ENCODE data around the gene DDA1. TPM values are rescaled to one million over a fixed set of nuclear protein-coding genes. Genes with fewer than 3 reads are reported as not detected.
A peak's percentile ranks its signal among the peaks of the same experiment; 100 is the strongest.

Gene DDA1
- total RNA-seq, 4 donors from 2014 or later, result 20.6 to 98.1 (median 22.0) TPM

GRCh38 chr19:17305517-17306284, 3.7 kb upstream of the DDA1 start, which contains the start of gene MRPL34:
TSS of gene MRPL34 (plus strand) at chr19:17305872. CDS start at chr19:17305893, 21 bp downstream.
- H3K4me3 ChIP-seq, result peak within 1 kb of the TSS; percentile 28 to 70 (median 59)
- in situ Hi-C loops (cut with MboI; ENCODE audit: low pct_ligation_motif_present in 1 of 4, low pct_unique_long_range_greater_than_20kb in 1 of 4, low sequenced_read_pairs in 3 of 4) (no loop called here), intact Hi-C loops (cut with DNase I; ENCODE audit: low total_unique reads) (no loop called here)
- peak; percentile 98 for DNase-seq
- WGBS, 2 donors (ENCODE audit: low coverage in 1 of 2), result 0% methylated on average over 44 of the region's 55 CpGs; no CpG with 5 or more reads in 1 of the 2 donors
- TF ChIP-seq EP300 (IDR thresholded peaks at IDR 0.05; ENCODE audit: low read depth), result no peak
- TF ChIP-seq POLR2A (IDR thresholded peaks at IDR 0.05), result peak; percentile 72
- TF ChIP-seq CTCF (IDR thresholded peaks at IDR 0.05), result peak; percentile 68 to 98 (median 76)
- peak in 2 of 3 donors; percentile 98 for TF ChIP-seq POLR2AphosphoS5 (IDR thresholded peaks at IDR 0.05)
- H3K36me3 ChIP-seq, result no peaks in the 10 kb centered on the region
- H3K27ac ChIP-seq, result peak within 1 kb of the TSS; percentile 90 to 98 (median 94)
- H3K9me3 ChIP-seq, result no peaks in the 10 kb centered on the region
- H3K4me1 ChIP-seq, result peaks cover 42 to 66% (median 50%) of the 10 kb centered on the region in 4 donors
- no peaks in the 10 kb centered on the region for H3K27me3 ChIP-seq

- intact Hi-C loops (cut with DNase I; ENCODE audit: low total_unique reads) (no loop called here), in situ Hi-C loops (cut with MboI; ENCODE audit: low pct_ligation_motif_present in 1 of 4, low pct_unique_long_range_greater_than_20kb in 1 of 4, low sequenced_read_pairs in 3 of 4) (no loop called here)
- H3K36me3 ChIP-seq, result no peaks in the 10 kb centered on the region
- no peaks in the 10 kb centered on the region for H3K9me3 ChIP-seq
- no peak for TF ChIP-seq POLR2A (IDR thresholded peaks at IDR 0.05)
- no peak for TF ChIP-seq POLR2AphosphoS5 (IDR thresholded peaks at IDR 0.05)
- TF ChIP-seq CTCF (IDR thresholded peaks at IDR 0.05), result no peak
- TF ChIP-seq EP300 (IDR thresholded peaks at IDR 0.05; ENCODE audit: low read depth), result no peak
- peak overlapping the region; percentile 28 to 70 (median 59) for H3K4me3 ChIP-seq
- H3K27me3 ChIP-seq, result no peaks in the 10 kb centered on the region
- no peak for DNase-seq
- H3K4me1 ChIP-seq, result peaks cover 44 to 72% (median 54%) of the 10 kb centered on the region in 4 donors
- 6 to 22% methylated on average over 5 to 28 of the region's 28 CpGs for WGBS, 2 donors (ENCODE audit: low coverage in 1 of 2)
- peak overlapping the region; percentile 90 to 98 (median 94) for H3K27ac ChIP-seq
Observed at GRCh38 chr19:17306285-17306714, 3.1 kb upstream of the DDA1 start.

GRCh38 chr19:17307876-17308377, 1.4 kb upstream of the DDA1 start:
- H3K4me1 ChIP-seq, result peaks cover 35 to 69% (median 50%) of the 10 kb centered on the region in 4 donors
- DNase-seq, result no peak
- no peaks in the 10 kb centered on the region for H3K36me3 ChIP-seq
- no peak overlapping the region for H3K4me3 ChIP-seq
- in situ Hi-C loops (cut with MboI; ENCODE audit: low pct_ligation_motif_present in 1 of 4, low pct_unique_long_range_greater_than_20kb in 1 of 4, low sequenced_read_pairs in 3 of 4), result no loop called here
- no peak for TF ChIP-seq EP300 (IDR thresholded peaks at IDR 0.05; ENCODE audit: low read depth)
- TF ChIP-seq POLR2AphosphoS5 (IDR thresholded peaks at IDR 0.05), result no peak
- TF ChIP-seq POLR2A (IDR thresholded peaks at IDR 0.05), result no peak
- no peak for TF ChIP-seq CTCF (IDR thresholded peaks at IDR 0.05)
- H3K27ac ChIP-seq, result peak overlapping the region in 1 of 4 donors; percentile 92
- intact Hi-C loops (cut with DNase I; ENCODE audit: low total_unique reads), result no loop called here
- WGBS, 2 donors (ENCODE audit: low coverage in 1 of 2), result 78 to 82% methylated on average over 7 to 8 of the region's 8 CpGs
- H3K9me3 ChIP-seq, result no peaks in the 10 kb centered on the region
- H3K27me3 ChIP-seq, result no peaks in the 10 kb centered on the region

GRCh38 chr19:17309965-17310461, 650 bp downstream of the DDA1 start:
- Histone ChIP-seq H3K9me3 (no peaks in the 10 kb centered on the region), H3K4me1 (peaks cover 21 to 51% (median 34%) of the 10 kb centered on the region in 4 donors), H3K27me3 (no peaks in the 10 kb centered on the region), H3K27ac (peak overlapping the region; percentile 80 to 87 (median 85)), H3K4me3 (peak overlapping the region; percentile 62 to 92 (median 80)), H3K36me3 (peaks cover 0 to 12% (median 5%) of the 10 kb centered on the region in 4 donors)
- intact Hi-C loops (cut with DNase I; ENCODE audit: low total_unique reads), result no loop called here
- TF ChIP-seq POLR2A (IDR thresholded peaks at IDR 0.05) (no peak), CTCF (IDR thresholded peaks at IDR 0.05) (no peak), POLR2AphosphoS5 (IDR thresholded peaks at IDR 0.05) (no peak), EP300 (IDR thresholded peaks at IDR 0.05; ENCODE audit: low read depth) (no peak)
- in situ Hi-C loops (cut with MboI; ENCODE audit: low pct_ligation_motif_present in 1 of 4, low pct_unique_long_range_greater_than_20kb in 1 of 4, low sequenced_read_pairs in 3 of 4), result no loop called here
- WGBS, 2 donors (ENCODE audit: low coverage in 1 of 2), result 0 to 8% methylated on average over 8 to 23 of the region's 23 CpGs
- no peak for DNase-seq

All from transverse colon (tissue), 4 donors.